Posterior cingulate gyrus (tissue), 11 donors: ENCODE results near the gene SLC26A2.
A peak's percentile ranks its signal among the peaks of the same experiment; 100 is the strongest.

Experiments used
- DNase-seq, 10 donors: peaks; one replicate each; pipeline versions ENCODE4 v3.0.0 to v3.0.0-alpha.2; 2020 to 2021; ENCODE audit warnings: mixed read lengths in 3 of 10
- intact Hi-C: fragments of 100-400 bp; cut with DNase I; formaldehyde crosslinking; loops from one replicate; pipeline ENCODE4 v1.15.1; 2023

Gene SLC26A2

DNA sequence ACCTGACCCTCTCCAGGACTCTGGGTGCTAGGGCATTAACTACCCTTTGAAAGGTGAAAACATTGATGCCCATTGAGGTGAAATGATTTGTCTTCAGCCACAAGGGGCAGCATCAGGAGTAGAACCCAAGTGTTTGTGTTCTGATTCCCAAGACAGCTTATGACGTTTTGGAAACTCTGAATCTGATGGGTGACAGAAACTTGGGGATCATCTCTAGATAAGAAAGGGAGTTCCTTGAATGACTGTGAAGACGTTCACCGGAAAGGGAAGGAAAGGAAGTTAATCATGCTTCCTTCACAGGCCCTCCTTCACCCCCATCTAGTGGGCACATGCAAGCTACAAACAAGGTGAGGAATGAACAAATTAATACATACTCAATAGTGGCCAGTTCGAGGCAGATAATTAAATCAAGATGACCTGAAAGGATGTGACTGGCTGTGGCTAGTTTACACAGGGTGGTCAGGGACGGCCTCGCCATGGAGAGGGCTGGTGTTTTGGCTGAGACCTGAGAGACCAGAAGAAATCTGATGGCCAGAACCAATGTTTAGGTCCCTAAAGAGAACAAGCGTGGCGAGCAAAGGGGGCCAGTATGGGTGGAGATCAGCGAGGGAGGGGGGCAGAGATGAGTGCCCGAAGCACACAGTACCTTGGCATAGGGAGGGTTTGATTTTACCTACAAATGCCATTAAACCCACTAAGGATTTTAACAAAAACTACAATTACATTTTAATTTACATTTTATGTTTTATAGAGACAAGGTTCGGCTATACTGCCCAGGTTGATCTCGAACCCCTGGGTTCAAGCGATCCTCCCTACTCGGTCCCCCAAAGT lies 937 bp upstream of the SLC26A2 start:
- intact Hi-C loops: loop anchor here (5.0 kb wide), 2 partner anchors 43 to 107 kb away; partner anchors contain the start of genes HMGXB3 and TIGD6
- DNase-seq: no peak

- DNase-seq: no peak
- intact Hi-C loops: loop anchor here (5.0 kb wide), 2 partner anchors 41 to 109 kb away; partner anchors contain the start of genes HMGXB3 and TIGD6
These were observed 678 bp downstream of the SLC26A2 start for GRCh38 chr5:149961186-149961685.

DNA sequence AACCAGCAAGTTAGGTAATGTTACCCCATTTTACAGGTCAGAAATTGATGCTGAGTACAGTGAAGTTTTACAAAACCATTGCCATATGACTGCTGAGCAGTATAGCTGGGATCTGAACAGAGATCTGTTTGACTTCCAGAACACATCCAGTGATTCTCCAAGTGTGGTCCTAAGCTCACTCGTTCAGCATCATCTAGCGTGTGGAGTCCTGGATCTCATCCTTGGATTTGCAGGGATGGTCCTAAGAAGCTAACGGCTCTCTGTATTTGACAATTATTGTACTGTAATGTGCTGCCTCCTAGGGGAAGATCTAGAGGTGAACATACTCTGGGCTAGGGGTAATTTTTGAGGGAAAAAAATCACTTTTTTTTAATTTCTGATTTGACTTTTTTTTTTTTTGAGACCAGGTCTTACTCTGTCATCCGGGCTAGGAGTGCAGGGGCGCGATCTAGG lies 1.4 kb downstream of the SLC26A2 start:
- intact Hi-C loops: loop anchor here (1.0 to 5.0 kb wide), 3 partner anchors 40 to 125 kb away; partner anchors contain the start of genes HMGXB3 and TIGD6

GRCh38 chr5:149962601-149963300 lies 2.2 kb downstream of the SLC26A2 start:
- no peak for DNase-seq
- intact Hi-C loops: loop anchor here (1.0 to 5.0 kb wide), 3 partner anchors 40 to 125 kb away; partner anchors contain the start of genes HMGXB3 and TIGD6

More for the DNA sequence above, 1.4 kb downstream of the SLC26A2 start:
- DNase-seq: no peak

GRCh38 chr5:149963729-149964128 lies 3.2 kb downstream of the SLC26A2 start:
- no peak for DNase-seq
- intact Hi-C loops: loop anchor here (5.0 kb wide), 2 partner anchors 39 to 111 kb away; partner anchors contain the start of genes HMGXB3 and TIGD6

- DNase-seq: no peak
- intact Hi-C loops: no loop called here
These were observed 6.4 kb downstream of the SLC26A2 start for GRCh38 chr5:149966946-149967345.

DNA sequence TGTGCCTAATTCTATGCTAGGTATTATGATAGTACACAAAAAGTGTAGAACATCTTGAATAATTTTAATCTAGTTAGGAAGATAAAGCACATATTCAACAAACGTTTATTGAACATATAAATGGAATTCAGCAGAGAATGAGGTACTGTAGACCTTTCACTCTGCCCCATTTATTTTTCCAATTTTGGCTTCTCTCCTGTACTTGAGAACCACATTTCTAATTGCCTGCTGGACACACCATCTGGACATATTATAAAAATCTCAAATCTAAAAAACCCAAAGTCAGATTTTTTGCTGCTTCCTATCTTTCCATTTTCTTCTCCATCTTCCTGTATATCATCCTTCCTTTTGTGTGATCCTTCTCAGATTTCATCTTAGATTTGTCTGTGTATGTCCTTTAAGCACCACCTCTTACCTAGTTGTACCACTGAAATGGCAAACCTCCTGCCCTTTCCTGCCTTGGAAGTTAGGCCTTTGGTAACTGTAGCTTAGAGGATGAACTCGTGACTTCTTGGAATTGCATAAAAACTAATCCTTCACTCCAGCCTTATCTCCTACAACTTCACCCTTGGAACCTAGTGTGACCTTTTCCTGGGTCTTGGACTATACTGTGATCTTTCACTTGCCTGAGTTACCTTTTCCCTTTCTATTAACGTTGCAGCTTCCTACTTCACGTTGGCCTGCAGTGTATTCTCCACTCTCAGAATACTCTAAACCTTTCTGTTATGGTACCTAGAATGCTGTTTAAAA lies 8.8 kb downstream of the SLC26A2 start:
- intact Hi-C loops: no loop called here
- DNase-seq: no peak

DNA sequence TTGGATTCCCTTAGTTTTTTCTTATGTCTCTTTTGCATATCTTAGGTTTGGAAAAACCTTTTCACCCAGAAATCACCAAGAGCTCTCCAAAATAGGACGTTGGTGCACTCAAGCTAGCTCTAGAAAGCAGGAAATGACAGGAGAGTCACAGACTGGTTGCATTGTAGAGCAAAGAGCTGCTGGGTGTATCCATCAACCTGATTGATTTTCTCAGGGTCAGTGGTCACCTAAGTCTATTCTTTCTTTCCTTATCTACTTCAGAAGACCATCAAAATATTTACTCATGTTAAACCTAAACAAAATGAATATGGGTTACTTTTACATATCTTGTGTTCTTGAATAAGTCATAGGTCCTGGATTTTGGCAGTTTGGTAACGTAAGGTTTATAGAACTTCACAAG lies 14.9 kb downstream of the SLC26A2 start:
- DNase-seq: no peak
- intact Hi-C loops: no loop called here

DNA sequence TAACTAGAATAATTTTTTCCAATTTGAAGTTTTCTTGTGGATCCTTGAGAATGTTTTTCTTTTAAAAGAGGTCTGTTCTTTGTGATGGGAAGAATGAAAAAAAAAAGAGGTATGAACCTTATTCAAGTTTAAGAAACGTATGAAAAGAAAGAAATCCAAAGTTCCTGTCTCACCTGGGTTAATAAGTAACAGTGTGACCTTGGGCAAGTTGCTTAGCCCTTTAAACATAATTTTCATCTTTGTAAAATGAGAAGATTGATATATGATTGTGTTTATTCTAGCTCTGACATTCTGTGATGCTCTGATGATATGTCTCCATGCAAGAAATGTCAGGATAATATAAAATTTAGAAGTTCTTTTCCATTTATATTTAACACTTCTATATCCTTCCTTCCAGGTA lies 19.3 kb downstream of the SLC26A2 start:
- intact Hi-C loops: no loop called here
- no peak for DNase-seq

DNA sequence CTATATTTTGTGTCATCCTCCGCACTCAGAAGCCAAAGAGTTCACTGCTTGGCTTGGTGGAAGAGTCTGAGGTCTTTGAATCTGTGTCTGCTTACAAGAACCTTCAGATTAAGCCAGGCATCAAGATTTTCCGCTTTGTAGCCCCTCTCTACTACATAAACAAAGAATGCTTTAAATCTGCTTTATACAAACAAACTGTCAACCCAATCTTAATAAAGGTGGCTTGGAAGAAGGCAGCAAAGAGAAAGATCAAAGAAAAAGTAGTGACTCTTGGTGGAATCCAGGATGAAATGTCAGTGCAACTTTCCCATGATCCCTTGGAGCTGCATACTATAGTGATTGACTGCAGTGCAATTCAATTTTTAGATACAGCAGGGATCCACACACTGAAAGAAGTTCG lies 20.6 kb downstream of the SLC26A2 start:
- intact Hi-C loops: no loop called here
- DNase-seq: no peak

DNA sequence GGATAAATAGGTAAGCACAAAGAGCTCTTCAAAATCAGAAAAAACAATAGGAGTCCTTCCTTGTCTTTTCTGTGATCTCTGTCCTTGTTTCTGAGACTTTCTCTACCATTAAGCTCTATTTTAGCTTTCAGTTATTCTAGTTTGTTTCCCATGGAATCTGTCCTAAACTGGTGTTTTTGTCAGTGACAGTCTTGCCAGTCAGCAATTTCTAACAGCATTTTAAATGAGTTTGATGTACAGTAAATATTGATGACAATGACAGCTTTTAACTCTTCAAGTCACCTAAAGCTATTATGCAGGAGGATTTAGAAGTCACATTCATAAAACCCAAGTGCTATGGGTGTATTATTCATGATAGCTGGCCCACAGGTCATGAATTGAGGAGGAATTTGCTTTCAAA lies 21.9 kb downstream of the SLC26A2 start:
- intact Hi-C loops: no loop called here

GRCh38 chr5:149988126-149988525 lies 27.6 kb downstream of the SLC26A2 start:
- no peak for DNase-seq
- intact Hi-C loops: no loop called here

More for the DNA sequence above, 21.9 kb downstream of the SLC26A2 start:
- no peak for DNase-seq

GRCh38 chr5:149990518-149991376 lies 30.2 kb downstream of the SLC26A2 start:
- intact Hi-C loops: loop anchor here (2.0 to 5.0 kb wide), 2 partner anchors 154 to 353 kb away; no protein-coding TSS in a partner anchor

DNA sequence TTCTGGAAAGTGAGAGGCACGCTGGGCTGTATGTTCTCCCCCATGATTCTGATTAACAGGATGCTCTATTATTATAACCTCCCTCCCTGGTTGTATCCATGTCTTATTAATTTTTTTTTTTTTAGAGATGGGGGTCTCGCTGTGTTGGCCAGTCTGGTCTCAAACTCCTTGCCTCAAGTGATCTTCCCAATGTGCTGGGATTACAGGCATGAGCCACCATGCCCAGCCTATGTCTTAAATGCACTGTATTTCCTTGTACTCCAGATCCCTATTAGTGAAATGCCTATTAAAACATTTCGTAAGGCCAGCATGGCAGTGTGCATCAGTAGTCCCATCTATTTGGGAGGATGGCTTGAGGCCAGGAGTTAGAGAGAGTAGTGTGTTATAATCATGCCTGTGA lies 32.9 kb downstream of the SLC26A2 start:
- intact Hi-C loops: loop anchor here (5.0 kb wide), 1 partner anchor 356 kb away; no protein-coding TSS in a partner anchor
- no peak for DNase-seq

More at GRCh38 chr5:149990518-149991376, 30.2 kb downstream of the SLC26A2 start:
- DNase-seq: peak in 7 of 10 donors; percentile 37 to 91 (median 66)

DNA sequence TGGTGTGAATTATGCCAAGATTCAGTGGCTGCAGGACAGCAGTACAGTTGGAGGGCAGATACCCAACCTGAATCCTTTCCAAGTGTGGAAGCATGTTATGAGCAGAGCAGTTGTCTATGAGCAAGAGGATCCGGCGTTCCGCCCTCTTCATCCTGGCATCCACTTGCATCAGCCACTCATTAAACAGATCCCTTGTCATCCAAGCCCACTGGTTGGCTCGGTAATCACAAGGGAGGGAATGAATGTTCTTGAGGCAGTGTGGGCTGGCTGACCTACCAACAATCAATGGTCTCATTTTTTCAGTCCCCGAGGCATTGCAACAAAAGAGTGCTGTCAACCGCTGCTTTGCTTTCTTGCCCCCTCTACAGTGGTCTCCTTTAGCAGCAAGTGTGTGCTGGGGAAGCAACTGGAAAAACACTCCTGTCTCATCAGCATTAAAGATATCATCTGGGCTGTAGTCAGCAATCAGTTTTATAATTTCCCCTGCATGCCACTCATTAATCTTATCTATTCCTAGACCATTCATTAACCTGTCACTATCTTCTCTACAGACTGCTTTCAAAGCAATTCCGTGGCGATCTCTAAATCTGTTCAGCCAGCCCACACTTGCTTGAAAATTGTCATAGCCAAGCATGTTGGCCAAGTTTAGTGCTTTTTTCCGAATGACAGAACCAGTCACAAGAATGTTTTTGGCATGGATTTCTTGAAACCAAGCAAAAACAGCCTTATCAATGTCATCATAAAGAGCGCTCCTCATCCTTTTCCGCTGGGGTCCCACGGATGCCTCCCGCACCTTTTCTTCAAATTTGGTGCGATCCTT lies 35.0 kb downstream of the SLC26A2 start:
- intact Hi-C loops: no loop called here
- peak in 8 of 10 donors; percentile 28 to 92 (median 50) for DNase-seq

- intact Hi-C loops: no loop called here
- DNase-seq: no peak
These were observed 35.8 kb downstream of the SLC26A2 start for GRCh38 chr5:149996205-149996890.

- intact Hi-C loops: no loop called here
- no peak for DNase-seq
These were observed 37.7 kb downstream of the SLC26A2 start for GRCh38 chr5:149998281-149998680.

- DNase-seq: no peak
- intact Hi-C loops: no loop called here
These were observed 38.8 kb downstream of the SLC26A2 start for GRCh38 chr5:149999359-149999758.
